SK-N-SH (cell line): ENCODE results near the gene SP110. TPM values are rescaled to one million over a fixed set of nuclear protein-coding genes. Genes with fewer than 3 reads are reported as not detected.

Experiments used
- CTCF ChIA-PET: fragments of 300-600, 350-600 bp; formaldehyde crosslinking; extraction: SDS; loops from one replicate; lab custom pipeline; 2021; lab: Yijun Ruan, JAX
- POLR2A ChIA-PET: fragments of 350-600 bp; sonication (Branson Sonifier 250); formaldehyde crosslinking; extraction: SDS; loops from one replicate; lab custom pipeline; 2020; ENCODE audit warnings: antibody characterized with exemption, inconsistent platforms; lab: Yijun Ruan, JAX
- DNase-seq: peaks from one replicate; pipeline ENCODE4 v3.0.0; 2012
- H2AFZ ChIP-seq: fragments of 200-600 bp; sonication (generic); 2 replicates; pipeline ENCODE4 v1.8.1; 2016; ENCODE audit warnings: antibody characterized with exemption, mild to moderate bottlenecking, low read depth
- H3F3A ChIP-seq: fragments of 200-600 bp; sonication (generic); replicated peaks from 2 replicates; pipeline ENCODE3; 2016; ENCODE audit warnings: antibody characterized with exemption, mild to moderate bottlenecking; ENCODE audit not compliant: insufficient read depth
- H3K27ac ChIP-seq, 2 experiments: fragments of 200-500 bp in 1 of 2; fragments of 200-600 bp in 1 of 2; sonication (Bioruptor generic) in 1 of 2; sonication (generic), shearing (Covaris generic) in 1 of 2; 2 replicates each; pipeline versions ENCODE4 v1.5.1 to v1.6.1; 2014 to 2016; ENCODE audit warnings: low read depth in 2 of 2, inconsistent platforms in 1 of 2, low read length in 1 of 2, mild to moderate bottlenecking in 1 of 2, mixed read lengths in 1 of 2
- H3K27me3 ChIP-seq: fragments of 200-600 bp; sonication (generic), shearing (Covaris generic); 2 replicates; pipeline ENCODE4 v1.6.1; 2016; ENCODE audit warnings: mixed run types; ENCODE audit not compliant: insufficient read depth
- H3K36me3 ChIP-seq, 2 experiments: fragments of 200-500 bp in 1 of 2; fragments of 200-600 bp in 1 of 2; sonication (Bioruptor generic) in 1 of 2; sonication (generic) in 1 of 2; replicated peaks in 1 of 2; 2 replicates each; pipeline versions ENCODE3 to v1.5.1; 2014 to 2016; ENCODE audit warnings: low read length in 1 of 2, mild to moderate bottlenecking in 1 of 2; ENCODE audit not compliant: insufficient read depth in 2 of 2, control insufficient read depth in 1 of 2
- H3K4me1 ChIP-seq, 2 experiments: fragments of 200-500 bp in 1 of 2; fragments of 200-600 bp in 1 of 2; sonication (Bioruptor generic) in 1 of 2; sonication (generic), shearing (Covaris generic) in 1 of 2; 2 replicates each; pipeline versions ENCODE4 v1.5.1 to v1.6.1; 2014 to 2016; ENCODE audit warnings: low read depth in 1 of 2, low read length in 1 of 2, mixed run types in 1 of 2; ENCODE audit not compliant: insufficient read depth in 2 of 2, control insufficient read depth in 1 of 2
- H3K4me2 ChIP-seq: fragments of 200-600 bp; sonication (generic), shearing (Covaris generic); 2 replicates; pipeline ENCODE4 v1.6.1; 2017; ENCODE audit warnings: mixed run types
- H3K4me3 ChIP-seq, 2 experiments: fragments of 200-500 bp in 1 of 2; fragments of 200-600 bp in 1 of 2; sonication (Bioruptor generic) in 1 of 2; sonication (generic), shearing (Covaris generic) in 1 of 2; 2 replicates each; pipeline versions ENCODE4 v1.5.1 to v1.8.1; 2014 to 2016; ENCODE audit warnings: low read depth in 2 of 2, inconsistent platforms in 1 of 2, low read length in 1 of 2, mild to moderate bottlenecking in 1 of 2, mixed read lengths in 1 of 2, moderate library complexity in 1 of 2
- H3K79me2 ChIP-seq: fragments of 200-600 bp; sonication (generic); 2 replicates; pipeline ENCODE4 v1.8.1; 2017; ENCODE audit warnings: mild to moderate bottlenecking; ENCODE audit not compliant: insufficient read depth
- H3K9ac ChIP-seq: fragments of 200-600 bp; sonication (generic); 2 replicates; pipeline ENCODE4 v1.6.1; 2017; ENCODE audit warnings: mixed run types
- H3K9me2 ChIP-seq: fragments of 200-600 bp; sonication (generic); 2 replicates; pipeline ENCODE4 v1.6.1; 2017; ENCODE audit warnings: mixed run types
- H3K9me3 ChIP-seq: fragments of 200-600 bp; sonication (generic); 2 replicates; pipeline ENCODE4 v1.6.1; 2017; ENCODE audit warnings: mixed run types, mild to moderate bottlenecking, moderate library complexity
- H4K20me1 ChIP-seq: fragments of 200-600 bp; sonication (generic); 2 replicates; pipeline ENCODE4 v1.6.1; 2017; ENCODE audit warnings: mild to moderate bottlenecking, mixed run types; ENCODE audit not compliant: insufficient read depth
- CHD2 ChIP-seq: fragments of 150-350 bp; IDR thresholded peaks from 2 replicates; pipeline ENCODE4 v1.6.1; 2018; ENCODE audit warnings: low read length; ENCODE audit not compliant: partially characterized antibody
- EP300 ChIP-seq, 2 experiments: IDR thresholded peaks; 2 replicates each; pipeline versions ENCODE4 v1.4.0 to v1.6.1; 2012; ENCODE audit warnings: borderline replicate concordance in 1 of 2, low read depth in 1 of 2, low read length in 1 of 2
- FOSL2 ChIP-seq: IDR thresholded peaks from 2 replicates; pipeline ENCODE4 v1.4.0; 2012; ENCODE audit warnings: low read depth, mild to moderate bottlenecking, moderate library complexity, borderline replicate concordance
- FOXJ3 ChIP-seq: sonication (generic); formaldehyde crosslinking; IDR thresholded peaks from 2 replicates; pipeline ENCODE4 v1.5.1; 2020; ENCODE audit warnings: mild to moderate bottlenecking, missing genetic modification reagents
- GABPA ChIP-seq: IDR thresholded peaks from 2 replicates; pipeline ENCODE4 v1.4.0; 2012; ENCODE audit warnings: low read depth, mild to moderate bottlenecking
- JUND ChIP-seq: IDR thresholded peaks from 2 replicates; pipeline ENCODE4 v1.4.0; 2012
- MXI1 ChIP-seq: IDR thresholded peaks from 2 replicates; pipeline ENCODE4 v1.6.1; 2012; ENCODE audit warnings: mild to moderate bottlenecking, low read depth, low read length, improper control_type of control experiment
- NFIC ChIP-seq: IDR thresholded peaks from 2 replicates; pipeline ENCODE4 v1.4.0; 2012; ENCODE audit warnings: borderline replicate concordance
- POLR2AphosphoS5 ChIP-seq: IDR thresholded peaks from 2 replicates; pipeline ENCODE4 v1.6.1; 2012; ENCODE audit warnings: low read depth, low read length
- RCOR1 ChIP-seq: fragments of 150-350 bp; IDR thresholded peaks from 2 replicates; pipeline ENCODE4 v1.6.1; 2017; ENCODE audit warnings: antibody characterized with exemption, low read length
- RFX5 ChIP-seq: IDR thresholded peaks from 2 replicates; pipeline ENCODE4 v1.6.1; 2012; ENCODE audit warnings: mild to moderate bottlenecking, improper control_type of control experiment, low read length
- USF1 ChIP-seq: IDR thresholded peaks from 2 replicates; pipeline ENCODE4 v1.4.0; 2012; ENCODE audit warnings: low read depth, borderline replicate concordance
- YY1 ChIP-seq: IDR thresholded peaks from 2 replicates; pipeline ENCODE4 v1.4.0; 2012; ENCODE audit warnings: low read depth, mild to moderate bottlenecking
- WGBS: methylation state at CpG from one replicate; pipeline ENCODE4 v1.1.6; 2017; ENCODE audit warnings: low lambda C conversion rate; 5-methylcytosine and 5-hydroxymethylcytosine counted together
- polyA plus RNA-seq, 3 experiments: library from polyadenylated mRNA; depleted of rRNA; stranded (reverse); fragments of >200 nt; gene quantifications; 2 replicates each; pipeline ENCODE4 v1.2.3, GENCODE V29; 2012
- TF ChIP-seq, protein P1 (sequence below): IDR thresholded peaks from 2 replicates; pipeline ENCODE4 v1.6.1; 2012; ENCODE audit warnings: mild to moderate bottlenecking, low read depth, low read length, moderate library complexity
- TF ChIP-seq, protein P2 (sequence below): fragments of 150-350 bp; IDR thresholded peaks from 2 replicates; pipeline ENCODE4 v1.6.1; 2017; ENCODE audit warnings: antibody characterized with exemption, low read length, low read depth, borderline replicate concordance

Gene SP110
- polyA plus RNA-seq, 1 of the 3 experiments (the other 2 are of a cell fraction) = 10.4 TPM

- Histone ChIP-seq H3K79me2 (no peaks in the 10 kb centered on the region), H3K27ac (no peak overlapping the region), H3K9me2 (no peaks in the 10 kb centered on the region), H3K27me3 (no peaks in the 10 kb centered on the region), H3F3A (no peaks in the 10 kb centered on the region), H3K4me1 (no peaks in the 10 kb centered on the region), H3K9ac (no peak overlapping the region), H3K36me3 (peaks cover 3 to 8% of the 10 kb centered on the region in 2 experiments), H3K9me3 (no peaks in the 10 kb centered on the region), H2AFZ (no peak overlapping the region), H3K4me2 (no peak overlapping the region), H4K20me1 (no peaks in the 10 kb centered on the region), H3K4me3 (no peak overlapping the region)
- POLR2A ChIA-PET = no interaction called here
- CTCF ChIA-PET = interaction anchor here (1.0 kb wide), 1 partner anchor 17 kb away, joined by 3 read pairs; no protein-coding TSS in a partner anchor
- 65% methylated on average over 3 of the region's 3 CpGs for WGBS
- DNase-seq = no peak
- no peak for TF ChIP-seq RFX5
- no peak for TF ChIP-seq EP300 (IDR thresholded peaks at IDR 0.05; ENCODE audit: borderline replicate concordance in 1 of 2, low read depth in 1 of 2, low read length in 1 of 2)
- TF ChIP-seq FOXJ3 = no peak
- no peak for TF ChIP-seq YY1
- no peak for TF ChIP-seq NFIC
- TF ChIP-seq FOSL2 = no peak
- TF ChIP-seq MXI1 = no peak
- no peak for TF ChIP-seq JUND
- TF ChIP-seq CHD2 = no peak
- no peak for TF ChIP-seq POLR2AphosphoS5
- TF ChIP-seq GABPA = no peak
- TF ChIP-seq, protein P1, sequence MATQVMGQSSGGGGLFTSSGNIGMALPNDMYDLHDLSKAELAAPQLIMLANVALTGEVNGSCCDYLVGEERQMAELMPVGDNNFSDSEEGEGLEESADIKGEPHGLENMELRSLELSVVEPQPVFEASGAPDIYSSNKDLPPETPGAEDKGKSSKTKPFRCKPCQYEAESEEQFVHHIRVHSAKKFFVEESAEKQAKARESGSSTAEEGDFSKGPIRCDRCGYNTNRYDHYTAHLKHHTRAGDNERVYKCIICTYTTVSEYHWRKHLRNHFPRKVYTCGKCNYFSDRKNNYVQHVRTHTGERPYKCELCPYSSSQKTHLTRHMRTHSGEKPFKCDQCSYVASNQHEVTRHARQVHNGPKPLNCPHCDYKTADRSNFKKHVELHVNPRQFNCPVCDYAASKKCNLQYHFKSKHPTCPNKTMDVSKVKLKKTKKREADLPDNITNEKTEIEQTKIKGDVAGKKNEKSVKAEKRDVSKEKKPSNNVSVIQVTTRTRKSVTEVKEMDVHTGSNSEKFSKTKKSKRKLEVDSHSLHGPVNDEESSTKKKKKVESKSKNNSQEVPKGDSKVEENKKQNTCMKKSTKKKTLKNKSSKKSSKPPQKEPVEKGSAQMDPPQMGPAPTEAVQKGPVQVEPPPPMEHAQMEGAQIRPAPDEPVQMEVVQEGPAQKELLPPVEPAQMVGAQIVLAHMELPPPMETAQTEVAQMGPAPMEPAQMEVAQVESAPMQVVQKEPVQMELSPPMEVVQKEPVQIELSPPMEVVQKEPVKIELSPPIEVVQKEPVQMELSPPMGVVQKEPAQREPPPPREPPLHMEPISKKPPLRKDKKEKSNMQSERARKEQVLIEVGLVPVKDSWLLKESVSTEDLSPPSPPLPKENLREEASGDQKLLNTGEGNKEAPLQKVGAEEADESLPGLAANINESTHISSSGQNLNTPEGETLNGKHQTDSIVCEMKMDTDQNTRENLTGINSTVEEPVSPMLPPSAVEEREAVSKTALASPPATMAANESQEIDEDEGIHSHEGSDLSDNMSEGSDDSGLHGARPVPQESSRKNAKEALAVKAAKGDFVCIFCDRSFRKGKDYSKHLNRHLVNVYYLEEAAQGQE = no peak
- TF ChIP-seq RCOR1 = no peak
- TF ChIP-seq, protein P2, sequence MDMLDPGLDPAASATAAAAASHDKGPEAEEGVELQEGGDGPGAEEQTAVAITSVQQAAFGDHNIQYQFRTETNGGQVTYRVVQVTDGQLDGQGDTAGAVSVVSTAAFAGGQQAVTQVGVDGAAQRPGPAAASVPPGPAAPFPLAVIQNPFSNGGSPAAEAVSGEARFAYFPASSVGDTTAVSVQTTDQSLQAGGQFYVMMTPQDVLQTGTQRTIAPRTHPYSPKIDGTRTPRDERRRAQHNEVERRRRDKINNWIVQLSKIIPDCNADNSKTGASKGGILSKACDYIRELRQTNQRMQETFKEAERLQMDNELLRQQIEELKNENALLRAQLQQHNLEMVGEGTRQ = no peak
Measured at GRCh38 chr2:230176996-230177395, 42.8 kb downstream of the SP110 start.

GRCh38 chr2:230174466-230174865, 45.3 kb downstream of the SP110 start:
- Histone ChIP-seq H3K9me2 (no peaks in the 10 kb centered on the region), H3K36me3 (peaks cover 0 to 6% of the 10 kb centered on the region in 2 experiments), H3K4me1 (no peaks in the 10 kb centered on the region), H3K27ac (no peak overlapping the region), H3K9me3 (no peaks in the 10 kb centered on the region), H3K79me2 (no peaks in the 10 kb centered on the region), H4K20me1 (no peaks in the 10 kb centered on the region), H2AFZ (no peak overlapping the region), H3K4me2 (no peak overlapping the region), H3K4me3 (no peak overlapping the region), H3K9ac (no peak overlapping the region), H3F3A (no peaks in the 10 kb centered on the region), H3K27me3 (no peaks in the 10 kb centered on the region)
- 63% methylated on average over 3 of the region's 7 CpGs for WGBS
- no peak for DNase-seq
- CTCF ChIA-PET = no interaction called here
- TF ChIP-seq USF1 = no peak
- POLR2A ChIA-PET = no interaction called here
